Measurements from ENCODE around the gene SYNGR3.

The SYNGR3 gene

DNA sequence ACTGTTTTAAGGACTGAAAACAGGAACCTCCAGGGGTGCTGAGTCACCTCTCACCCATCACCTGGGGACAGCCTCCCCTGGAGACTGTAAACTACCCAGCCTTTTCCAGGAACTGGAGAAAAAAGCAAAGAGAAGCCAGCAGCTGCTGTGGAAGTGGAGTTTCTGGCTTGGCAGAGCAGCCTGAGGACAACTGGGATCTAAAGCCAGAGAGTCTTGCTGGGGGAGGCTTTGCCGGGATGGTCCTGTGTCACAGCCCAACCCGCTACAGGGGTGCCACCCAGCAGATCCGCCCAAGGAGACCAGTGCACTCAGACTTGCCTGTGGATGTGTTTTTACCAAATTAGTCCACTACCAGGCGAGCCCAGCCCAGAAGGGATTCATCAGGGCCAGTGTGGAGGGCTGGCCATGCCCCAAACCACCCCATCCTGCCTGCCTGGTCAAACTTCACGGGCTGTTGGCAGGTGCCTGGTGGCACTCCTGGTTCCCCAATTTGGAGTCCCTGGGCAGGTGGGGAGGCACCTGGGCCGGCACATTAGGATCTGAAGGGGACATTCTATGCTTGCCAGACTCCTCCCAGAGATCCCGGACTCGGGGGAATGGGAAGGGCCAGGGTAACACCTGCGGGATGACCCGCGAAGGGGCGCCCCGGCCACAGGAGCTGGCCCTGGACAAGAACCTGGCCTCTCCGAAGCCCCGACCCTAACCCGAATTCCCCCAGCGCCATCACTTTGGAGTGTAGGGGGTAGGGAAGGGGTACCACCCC is 47.5 kb upstream of the SYNGR3 start:
- TF ChIP-seq EZH2phosphoT487 (conservative IDR thresholded peaks at IDR 0.05; ENCODE audit: low read length), result no peak
- TF ChIP-seq, protein P1, sequence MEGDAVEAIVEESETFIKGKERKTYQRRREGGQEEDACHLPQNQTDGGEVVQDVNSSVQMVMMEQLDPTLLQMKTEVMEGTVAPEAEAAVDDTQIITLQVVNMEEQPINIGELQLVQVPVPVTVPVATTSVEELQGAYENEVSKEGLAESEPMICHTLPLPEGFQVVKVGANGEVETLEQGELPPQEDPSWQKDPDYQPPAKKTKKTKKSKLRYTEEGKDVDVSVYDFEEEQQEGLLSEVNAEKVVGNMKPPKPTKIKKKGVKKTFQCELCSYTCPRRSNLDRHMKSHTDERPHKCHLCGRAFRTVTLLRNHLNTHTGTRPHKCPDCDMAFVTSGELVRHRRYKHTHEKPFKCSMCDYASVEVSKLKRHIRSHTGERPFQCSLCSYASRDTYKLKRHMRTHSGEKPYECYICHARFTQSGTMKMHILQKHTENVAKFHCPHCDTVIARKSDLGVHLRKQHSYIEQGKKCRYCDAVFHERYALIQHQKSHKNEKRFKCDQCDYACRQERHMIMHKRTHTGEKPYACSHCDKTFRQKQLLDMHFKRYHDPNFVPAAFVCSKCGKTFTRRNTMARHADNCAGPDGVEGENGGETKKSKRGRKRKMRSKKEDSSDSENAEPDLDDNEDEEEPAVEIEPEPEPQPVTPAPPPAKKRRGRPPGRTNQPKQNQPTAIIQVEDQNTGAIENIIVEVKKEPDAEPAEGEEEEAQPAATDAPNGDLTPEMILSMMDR (IDR thresholded peaks at IDR 0.05; ENCODE audit: insufficient read depth, low read length, poor library complexity, severe bottlenecking), result no peak
- Histone ChIP-seq H3K79me2 (ENCODE audit: insufficient read depth, low read length) (no peaks in the 10 kb centered on the region), H3K9me2 (replicated peaks; ENCODE audit: insufficient read depth, low read length) (no peaks in the 10 kb centered on the region), H3K9me3 (ENCODE audit: insufficient read depth, low read length) (no peaks in the 10 kb centered on the region), H3K36me3 (ENCODE audit: low read length) (no peaks in the 10 kb centered on the region), H4K20me1 (ENCODE audit: low read depth, low read length) (no peaks in the 10 kb centered on the region), H3K4me3 (ENCODE audit: insufficient read depth, low read length, poor library complexity, severe bottlenecking) (peak overlapping the region; percentile 96), H3K4me2 (ENCODE audit: low read depth, low read length, poor library complexity, severe bottlenecking) (peak overlapping the region; percentile 75), H3K27ac (ENCODE audit: low read depth, low read length) (no peak overlapping the region), H3K9ac (ENCODE audit: low read length) (peak overlapping the region; percentile 79), H3K27me3 (ENCODE audit: low read length) (no peaks in the 10 kb centered on the region), H2AFZ (ENCODE audit: low read depth, low read length, severe bottlenecking) (peak overlapping the region; percentile 91), H3F3A (ENCODE audit: insufficient read depth) (no peaks in the 10 kb centered on the region)

DNA sequence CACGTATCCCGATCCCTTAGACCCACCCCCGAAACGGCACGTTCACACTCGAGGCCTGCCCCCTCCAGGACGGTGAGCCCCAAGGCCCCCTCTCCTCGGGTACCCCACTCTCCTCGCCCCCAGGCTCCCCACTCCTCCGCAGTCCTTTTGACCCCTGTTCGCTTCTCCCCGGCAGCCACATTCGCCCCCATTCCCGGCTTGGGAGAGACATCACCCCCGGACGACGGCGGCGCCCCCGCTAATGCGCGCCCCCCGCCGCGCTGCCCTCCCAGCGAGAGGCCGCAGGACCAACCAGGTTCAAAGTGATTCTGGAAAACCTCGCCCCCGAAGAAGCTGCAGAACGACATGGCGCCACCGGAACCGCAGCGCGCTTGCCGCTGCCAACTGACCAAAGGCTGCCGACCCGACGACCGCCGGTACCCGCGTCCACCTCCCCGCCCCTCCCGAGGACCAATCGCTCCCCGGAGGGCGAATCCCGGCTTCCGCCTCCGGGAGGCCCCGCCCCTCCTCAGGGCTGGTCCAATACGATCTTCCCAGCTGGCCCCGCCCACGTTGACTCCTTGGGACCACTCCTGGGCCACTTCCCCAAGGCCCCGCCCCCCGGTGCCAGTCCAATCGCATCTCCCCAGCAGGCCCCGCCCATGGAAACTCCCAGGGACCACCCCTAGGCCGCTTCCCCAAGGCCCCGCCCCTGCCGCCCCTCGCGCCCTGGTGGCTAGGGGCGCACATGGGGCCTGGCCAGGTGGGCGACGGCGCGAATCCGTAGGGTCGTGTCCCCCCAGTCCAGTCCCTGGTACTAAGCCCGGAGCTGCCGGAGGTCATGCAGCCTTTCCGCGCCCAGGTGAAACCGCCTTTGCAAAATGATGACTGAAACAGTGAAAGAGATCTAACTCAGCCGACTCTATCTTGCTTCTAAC is 46.7 kb upstream of the SYNGR3 start, which contains the start of gene MSRB1:
TSS of gene MSRB1 (minus strand) at position 390 of the 917 bp plus-strand sequence. CDS start at position 347, 43 bp downstream.
- Histone ChIP-seq H3K9me2 (replicated peaks; ENCODE audit: insufficient read depth, low read length) (no peaks in the 10 kb centered on the region), H2AFZ (ENCODE audit: low read depth, low read length, severe bottlenecking) (peak within 1 kb of the TSS; percentile 91), H3K4me2 (ENCODE audit: low read depth, low read length, poor library complexity, severe bottlenecking) (peak within 1 kb of the TSS; percentile 75), H4K20me1 (ENCODE audit: low read depth, low read length) (no peaks in the 10 kb centered on the region), H3K36me3 (ENCODE audit: low read length) (no peaks in the 10 kb centered on the region), H3K9ac (ENCODE audit: low read length) (peak within 1 kb of the TSS; percentile 79), H3K9me3 (ENCODE audit: insufficient read depth, low read length) (no peaks in the 10 kb centered on the region), H3K79me2 (ENCODE audit: insufficient read depth, low read length) (no peaks in the 10 kb centered on the region), H3K27ac (ENCODE audit: low read depth, low read length) (no peak within 1 kb of the TSS), H3K4me3 (ENCODE audit: insufficient read depth, low read length, poor library complexity, severe bottlenecking) (peak within 1 kb of the TSS; percentile 96), H3K27me3 (ENCODE audit: low read length) (no peaks in the 10 kb centered on the region), H3F3A (ENCODE audit: insufficient read depth) (no peaks in the 10 kb centered on the region)
- TF ChIP-seq, protein P1 (IDR thresholded peaks at IDR 0.05; ENCODE audit: insufficient read depth, low read length, poor library complexity, severe bottlenecking), result no peak
- no peak for TF ChIP-seq EZH2phosphoT487 (conservative IDR thresholded peaks at IDR 0.05; ENCODE audit: low read length)

DNA sequence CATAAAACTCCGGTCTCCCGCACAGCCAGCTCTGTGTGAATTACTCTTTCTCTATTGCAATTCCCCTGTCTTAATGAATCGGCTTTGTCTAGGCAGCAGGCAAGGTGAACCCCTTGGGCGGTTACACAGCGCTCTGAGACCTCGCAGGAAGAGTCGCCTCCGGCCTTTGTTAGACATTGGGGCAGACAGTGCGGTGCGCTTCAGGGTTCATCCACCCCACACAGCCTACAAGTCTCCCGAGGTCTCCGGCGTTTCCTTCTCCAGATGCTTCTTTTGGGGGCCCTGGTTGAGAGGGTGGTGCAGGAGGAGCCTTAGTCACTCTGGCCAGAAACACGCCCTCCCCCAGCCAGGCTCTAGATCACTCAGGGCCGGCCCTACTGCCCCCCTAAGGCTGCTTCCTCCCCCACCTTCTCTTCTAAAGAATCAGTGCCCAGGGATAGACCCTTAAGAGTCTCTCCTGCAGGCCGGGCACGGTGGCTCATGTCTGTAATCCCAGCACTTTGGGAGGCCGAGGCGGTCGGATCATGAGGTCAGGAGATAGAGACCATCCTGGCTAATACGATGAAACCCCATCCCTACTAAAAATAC is 45.1 kb upstream of the SYNGR3 start:
- Histone ChIP-seq H3K4me2 (ENCODE audit: low read depth, low read length, poor library complexity, severe bottlenecking) (no peak overlapping the region), H2AFZ (ENCODE audit: low read depth, low read length, severe bottlenecking) (no peak overlapping the region), H3K4me3 (ENCODE audit: insufficient read depth, low read length, poor library complexity, severe bottlenecking) (no peak overlapping the region), H3F3A (ENCODE audit: insufficient read depth) (no peaks in the 10 kb centered on the region), H3K27ac (ENCODE audit: low read depth, low read length) (no peak overlapping the region), H3K9ac (ENCODE audit: low read length) (no peak overlapping the region), H3K27me3 (ENCODE audit: low read length) (no peaks in the 10 kb centered on the region), H3K36me3 (ENCODE audit: low read length) (no peaks in the 10 kb centered on the region), H4K20me1 (ENCODE audit: low read depth, low read length) (no peaks in the 10 kb centered on the region), H3K9me3 (ENCODE audit: insufficient read depth, low read length) (no peaks in the 10 kb centered on the region), H3K79me2 (ENCODE audit: insufficient read depth, low read length) (no peaks in the 10 kb centered on the region), H3K9me2 (replicated peaks; ENCODE audit: insufficient read depth, low read length) (no peaks in the 10 kb centered on the region)
- TF ChIP-seq, protein P1 (IDR thresholded peaks at IDR 0.05; ENCODE audit: insufficient read depth, low read length, poor library complexity, severe bottlenecking), result no peak
- no peak for TF ChIP-seq EZH2phosphoT487 (conservative IDR thresholded peaks at IDR 0.05; ENCODE audit: low read length)

Data from SU-DHL-6 (cell line).